ENCODE data around the gene FGF6. TPM values are rescaled to one million over a fixed set of nuclear protein-coding genes. Genes with fewer than 3 reads are reported as not detected.

The FGF6 gene
- total RNA-seq, 4 donors from 2014 or later = not detected

- no peak overlapping the region for H3K4me3 ChIP-seq
- DNase-seq = no peak
- H3K36me3 ChIP-seq = no peaks in the 10 kb centered on the region
- H3K4me1 ChIP-seq = no peaks in the 10 kb centered on the region
- intact Hi-C loops (cut with DNase I; ENCODE audit: low total_unique reads) = no loop called here
- no peak overlapping the region for H3K27ac ChIP-seq
- no peak for TF ChIP-seq POLR2A (IDR thresholded peaks at IDR 0.05)
- TF ChIP-seq, protein P1, sequence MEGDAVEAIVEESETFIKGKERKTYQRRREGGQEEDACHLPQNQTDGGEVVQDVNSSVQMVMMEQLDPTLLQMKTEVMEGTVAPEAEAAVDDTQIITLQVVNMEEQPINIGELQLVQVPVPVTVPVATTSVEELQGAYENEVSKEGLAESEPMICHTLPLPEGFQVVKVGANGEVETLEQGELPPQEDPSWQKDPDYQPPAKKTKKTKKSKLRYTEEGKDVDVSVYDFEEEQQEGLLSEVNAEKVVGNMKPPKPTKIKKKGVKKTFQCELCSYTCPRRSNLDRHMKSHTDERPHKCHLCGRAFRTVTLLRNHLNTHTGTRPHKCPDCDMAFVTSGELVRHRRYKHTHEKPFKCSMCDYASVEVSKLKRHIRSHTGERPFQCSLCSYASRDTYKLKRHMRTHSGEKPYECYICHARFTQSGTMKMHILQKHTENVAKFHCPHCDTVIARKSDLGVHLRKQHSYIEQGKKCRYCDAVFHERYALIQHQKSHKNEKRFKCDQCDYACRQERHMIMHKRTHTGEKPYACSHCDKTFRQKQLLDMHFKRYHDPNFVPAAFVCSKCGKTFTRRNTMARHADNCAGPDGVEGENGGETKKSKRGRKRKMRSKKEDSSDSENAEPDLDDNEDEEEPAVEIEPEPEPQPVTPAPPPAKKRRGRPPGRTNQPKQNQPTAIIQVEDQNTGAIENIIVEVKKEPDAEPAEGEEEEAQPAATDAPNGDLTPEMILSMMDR (IDR thresholded peaks at IDR 0.05) = no peak
- H3K9me3 ChIP-seq = peaks cover 0 to 6% of the 10 kb centered on the region in 2 donors
- H3K27me3 ChIP-seq = no peaks in the 10 kb centered on the region
Measured at GRCh38 chr12:4451694-4452093, 6.1 kb upstream of the FGF6 start.

DNA sequence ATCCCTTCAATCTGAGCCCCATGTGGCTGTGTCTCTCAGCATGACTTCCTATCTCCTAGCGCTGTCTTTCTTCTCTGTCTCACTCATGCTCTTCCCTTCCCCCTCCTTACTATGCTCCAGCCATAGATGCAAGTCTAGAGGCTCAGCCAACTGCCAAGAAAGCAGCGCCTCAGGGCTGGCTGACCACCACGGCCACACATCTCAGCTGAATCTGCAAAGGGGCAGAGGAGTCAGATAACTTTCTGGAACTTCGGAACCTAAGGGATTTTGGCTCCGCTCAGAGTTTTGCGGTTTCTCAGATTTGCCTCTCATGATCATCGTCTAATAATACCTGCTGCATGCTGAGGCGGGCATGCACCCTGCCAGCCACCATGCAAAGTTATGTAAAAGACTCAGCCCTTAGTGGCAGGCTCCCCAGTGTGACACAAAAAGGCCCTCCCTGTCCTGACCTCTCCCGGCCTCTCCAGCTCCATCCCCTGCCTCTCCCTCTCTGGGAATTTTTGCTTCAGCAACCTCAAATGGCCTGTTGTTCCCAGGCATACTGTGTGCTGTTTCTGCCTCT is 5.0 kb upstream of the FGF6 start:
- TF ChIP-seq, protein P1 (IDR thresholded peaks at IDR 0.05) = no peak
- no peak for TF ChIP-seq POLR2A (IDR thresholded peaks at IDR 0.05)
- no peaks in the 10 kb centered on the region for H3K36me3 ChIP-seq
- H3K4me1 ChIP-seq = no peaks in the 10 kb centered on the region
- no peak for DNase-seq
- peaks cover 0 to 6% of the 10 kb centered on the region in 2 donors for H3K9me3 ChIP-seq
- intact Hi-C loops (cut with DNase I; ENCODE audit: low total_unique reads) = no loop called here
- no peak overlapping the region for H3K4me3 ChIP-seq
- H3K27me3 ChIP-seq = no peaks in the 10 kb centered on the region
- H3K27ac ChIP-seq = no peak overlapping the region

DNA sequence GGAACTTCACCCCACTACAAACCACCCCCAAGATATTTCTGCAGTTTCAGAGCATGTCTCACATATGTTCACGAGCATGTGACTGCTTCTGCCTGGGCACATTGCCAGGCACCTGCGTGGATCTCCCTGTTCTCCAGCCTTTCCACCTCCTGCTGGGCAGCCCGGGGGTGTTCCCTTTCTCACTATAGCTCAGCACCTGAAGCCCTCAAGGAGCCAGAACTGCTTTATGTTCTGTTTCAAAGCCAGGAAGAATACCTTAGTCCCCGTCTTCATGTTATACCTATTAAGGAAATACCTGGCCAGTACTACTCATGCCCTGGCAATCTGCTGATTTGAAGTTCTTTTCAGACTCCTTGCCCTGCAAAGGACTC is 4.2 kb upstream of the FGF6 start:
- intact Hi-C loops (cut with DNase I; ENCODE audit: low total_unique reads) = no loop called here
- Histone ChIP-seq H3K4me1 (no peaks in the 10 kb centered on the region), H3K4me3 (no peak overlapping the region), H3K9me3 (peaks cover 0 to 6% of the 10 kb centered on the region in 2 donors), H3K27ac (no peak overlapping the region), H3K27me3 (no peaks in the 10 kb centered on the region), H3K36me3 (no peaks in the 10 kb centered on the region)
- TF ChIP-seq, protein P1 (IDR thresholded peaks at IDR 0.05) = no peak
- TF ChIP-seq POLR2A (IDR thresholded peaks at IDR 0.05) = no peak
- DNase-seq = no peak

DNA sequence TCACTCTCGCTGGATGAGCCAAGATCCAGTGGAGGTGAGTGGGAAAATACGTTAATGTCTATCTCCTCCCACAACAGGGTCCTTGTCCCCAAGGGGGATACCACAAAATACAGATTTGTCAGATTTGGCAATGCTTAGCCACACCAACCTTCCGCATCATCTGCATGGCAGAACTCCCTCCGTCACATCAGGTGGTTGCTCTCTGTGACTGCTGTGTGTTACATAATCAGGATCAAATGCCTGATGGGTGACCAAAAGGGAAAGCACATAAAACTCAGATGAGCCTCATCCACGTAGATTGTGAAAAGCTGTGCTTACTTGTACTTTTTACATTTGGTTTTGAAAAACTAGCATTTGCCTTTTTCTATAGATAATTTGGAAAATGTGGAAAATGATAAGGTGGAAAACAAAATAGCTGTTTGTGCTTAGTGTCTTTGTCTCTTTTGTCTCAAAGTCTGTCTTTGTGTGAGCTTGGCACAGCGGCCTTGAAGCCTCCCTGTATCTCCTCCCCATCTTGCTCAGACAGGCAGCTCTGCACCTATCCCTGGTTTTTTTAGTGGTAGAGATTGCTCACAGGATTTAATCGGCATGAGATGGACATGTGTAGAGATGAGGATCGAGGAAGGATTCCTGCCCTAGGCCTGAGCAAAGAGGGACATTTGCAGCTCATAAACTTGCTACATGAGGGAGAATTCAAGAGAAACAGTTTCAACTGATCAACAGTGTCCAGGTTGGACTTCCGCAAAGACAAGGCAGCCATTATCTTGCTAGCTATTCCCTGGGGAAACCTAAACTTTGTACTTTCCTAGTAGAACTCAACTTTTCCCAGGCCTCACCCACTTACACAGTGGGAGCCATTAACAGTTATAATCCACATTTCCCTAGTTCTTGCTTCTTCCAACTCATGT is 3.6 kb upstream of the FGF6 start:
- Histone ChIP-seq H3K27me3 (no peaks in the 10 kb centered on the region), H3K36me3 (no peaks in the 10 kb centered on the region), H3K4me3 (no peak overlapping the region), H3K27ac (no peak overlapping the region), H3K4me1 (no peaks in the 10 kb centered on the region), H3K9me3 (peaks cover 0 to 6% of the 10 kb centered on the region in 2 donors)
- intact Hi-C loops (cut with DNase I; ENCODE audit: low total_unique reads) = no loop called here
- DNase-seq = no peak
- no peak for TF ChIP-seq POLR2A (IDR thresholded peaks at IDR 0.05)
- TF ChIP-seq, protein P1 (IDR thresholded peaks at IDR 0.05) = no peak

DNA sequence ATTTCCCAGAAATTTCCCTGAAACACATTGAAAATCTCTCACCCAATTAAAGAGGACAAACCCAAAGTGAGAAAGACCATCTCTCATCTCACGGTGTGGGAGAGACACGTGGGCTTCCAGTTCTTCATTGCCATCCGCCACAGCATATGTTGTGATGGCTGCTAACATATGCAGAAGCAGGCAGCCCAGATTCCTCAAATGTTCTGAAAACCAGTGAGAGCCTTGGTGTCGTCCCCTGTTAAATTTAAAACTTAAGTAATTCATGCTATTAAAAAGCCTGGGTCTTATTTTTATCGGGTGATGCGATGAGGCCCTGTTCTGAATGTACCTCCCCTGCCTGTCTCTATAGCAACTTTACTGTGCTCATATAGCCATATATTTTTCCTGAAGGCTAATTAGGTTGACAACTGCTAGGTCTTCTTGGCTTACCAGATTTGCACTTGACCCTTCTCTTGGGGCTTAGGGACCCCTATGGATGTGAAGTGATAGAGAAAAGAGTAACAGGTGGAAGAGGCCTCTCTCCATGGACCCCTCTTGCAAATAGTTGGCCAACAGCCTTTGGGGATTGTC is 2.8 kb upstream of the FGF6 start:
- H3K27ac ChIP-seq = no peak overlapping the region
- H3K36me3 ChIP-seq = no peaks in the 10 kb centered on the region
- no peak overlapping the region for H3K4me3 ChIP-seq
- no peak for TF ChIP-seq POLR2A (IDR thresholded peaks at IDR 0.05)
- TF ChIP-seq, protein P1 (IDR thresholded peaks at IDR 0.05) = no peak
- H3K4me1 ChIP-seq = no peaks in the 10 kb centered on the region
- H3K9me3 ChIP-seq = peaks cover 0 to 2% of the 10 kb centered on the region in 2 donors
- H3K27me3 ChIP-seq = no peaks in the 10 kb centered on the region
- intact Hi-C loops (cut with DNase I; ENCODE audit: low total_unique reads) = no loop called here
- no peak for DNase-seq

Measured in uterus (tissue), 4 donors.